Activated CD4-positive, alpha-beta T cell treated with anti-CD3 and anti-CD28 coated beads, Interleukin-2, amount 50 U/mL, for 24 hours (primary cell): ENCODE data around the gene QPCT.
A peak's percentile ranks its signal among the peaks of the same experiment; 100 is the strongest.
"Not testable (repeated sequence)": the region's sequence is repeated elsewhere in the genome, so short reads cannot be mapped to it uniquely, and the experiment has no call there.

ENCODE experiments used
- DNase-seq, 2 donors: peaks; one replicate each; pipeline ENCODE4 v3.0.0-alpha.2; 2020; ENCODE audit warnings: low read depth in 1 of 2, low spot score in 1 of 2

The QPCT gene

DNA sequence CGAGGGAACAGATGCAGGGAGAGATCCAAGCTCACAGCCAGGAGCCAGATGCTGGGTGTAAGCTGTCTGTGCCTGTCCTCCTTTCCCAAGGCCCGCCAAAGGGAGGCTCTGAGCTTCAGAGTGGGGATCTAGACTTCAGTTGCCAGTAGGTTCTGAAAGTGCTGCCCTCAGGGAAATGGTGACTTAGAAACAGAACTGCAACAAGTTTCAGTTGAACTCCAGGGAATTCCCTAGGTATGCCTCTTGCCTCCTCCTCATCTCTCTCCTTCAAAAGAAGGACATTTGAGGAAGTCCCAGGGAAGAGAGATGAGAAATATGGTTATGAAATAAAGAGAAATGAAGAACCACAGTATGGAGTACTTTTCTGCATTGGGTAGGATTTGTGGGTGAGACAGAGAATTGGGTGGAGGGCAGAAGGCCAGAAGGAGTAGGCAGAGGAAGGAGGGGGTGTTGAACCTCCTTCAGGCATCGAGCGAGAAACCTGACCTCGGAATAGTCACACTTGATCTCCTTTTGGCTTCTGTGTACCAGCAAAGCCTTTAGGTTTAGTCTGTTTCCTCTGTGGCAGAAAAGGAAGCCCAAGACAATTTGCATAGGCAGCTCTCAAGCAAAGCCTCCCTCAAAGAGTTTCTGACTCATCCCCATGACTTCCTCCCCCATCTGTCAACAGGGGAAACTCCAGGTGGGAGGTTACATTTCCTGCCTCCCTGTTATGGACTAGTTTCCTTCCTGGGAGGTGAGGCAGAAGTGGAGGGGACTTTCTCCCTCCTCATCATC is 45.7 kb downstream of the QPCT start:
- peak in 1 of 2 donors; percentile 74 for DNase-seq

DNA sequence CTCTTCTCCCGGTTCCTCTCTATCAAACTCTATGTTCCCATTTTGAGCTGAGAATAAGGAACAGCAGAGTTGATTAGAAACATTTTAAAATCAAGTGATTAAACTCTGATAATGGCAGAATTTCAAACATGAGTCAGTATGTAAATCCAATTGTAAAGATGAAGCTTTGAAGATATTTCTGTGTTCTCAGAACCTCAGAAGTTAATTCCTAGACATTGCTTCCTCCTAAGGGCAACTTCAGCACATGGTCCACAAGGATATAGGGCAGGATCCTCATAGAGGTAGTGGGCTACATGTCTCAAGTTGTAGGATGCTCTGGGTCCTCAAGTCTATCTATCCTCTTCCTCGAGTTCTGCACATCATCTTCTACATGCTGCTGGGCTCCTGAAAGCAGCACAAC is 46.3 kb downstream of the QPCT start:
- DNase-seq: no peak

DNA sequence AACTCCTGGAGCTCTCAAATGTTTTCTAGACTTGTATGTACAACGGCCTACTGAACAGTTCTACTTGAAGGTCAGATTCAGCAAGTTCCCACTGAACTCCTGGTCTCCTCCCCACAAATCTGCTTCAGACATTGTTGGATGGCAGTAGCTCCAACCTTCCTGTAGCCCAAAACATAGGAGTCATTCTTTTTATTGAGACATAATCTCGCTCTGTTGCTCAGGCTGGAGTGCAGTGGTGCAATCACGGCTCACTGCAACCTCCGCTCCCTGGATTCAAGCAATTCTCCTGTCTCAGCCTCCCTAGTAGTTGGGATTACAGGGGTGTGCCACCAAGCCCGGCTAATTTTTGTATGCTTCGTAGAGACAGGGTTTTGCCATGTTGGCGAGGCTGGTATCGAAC is 47.3 kb downstream of the QPCT start:
- DNase-seq: no peak

GRCh38 chr2:37392428-37392827 is 48.0 kb downstream of the QPCT start:
- DNase-seq: no peak

GRCh38 chr2:37394263-37394662 is 49.8 kb downstream of the QPCT start:
- no peak for DNase-seq

DNA sequence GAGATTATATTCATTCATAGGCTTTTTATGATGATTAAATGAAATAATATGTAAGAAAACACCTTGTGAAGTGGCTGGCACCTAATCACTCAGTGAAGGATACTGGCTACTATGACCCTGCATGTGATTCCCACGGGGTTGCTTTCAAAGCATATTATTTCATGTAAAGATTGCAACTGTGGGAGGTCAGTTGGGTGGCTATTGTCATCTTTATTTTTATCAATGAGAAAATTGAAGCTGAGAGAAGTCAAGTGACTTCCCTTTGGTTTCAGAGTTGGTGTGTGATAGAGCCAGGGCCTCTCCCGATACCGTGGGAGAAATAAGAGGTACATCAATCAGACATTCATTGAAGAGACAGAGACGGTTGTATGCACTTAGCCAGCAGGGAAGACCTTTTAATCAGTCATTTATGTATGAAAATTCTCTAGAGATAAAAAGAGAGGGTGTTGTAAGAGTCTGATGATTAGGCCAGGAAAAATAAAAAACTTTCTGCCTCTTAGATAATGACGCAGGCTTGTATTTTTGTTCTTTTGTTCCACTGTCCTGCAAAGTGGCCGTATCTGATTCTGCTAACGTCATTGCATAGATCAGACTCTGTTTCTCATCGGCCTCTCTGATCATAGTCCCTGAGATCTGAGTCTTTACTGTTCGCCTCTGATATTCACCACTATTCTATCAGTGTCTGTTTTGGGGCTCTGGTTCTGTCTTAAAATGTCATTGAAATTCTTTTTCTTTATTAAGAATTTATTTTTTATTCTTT is 50.5 kb downstream of the QPCT start:
- no peak for DNase-seq

DNA sequence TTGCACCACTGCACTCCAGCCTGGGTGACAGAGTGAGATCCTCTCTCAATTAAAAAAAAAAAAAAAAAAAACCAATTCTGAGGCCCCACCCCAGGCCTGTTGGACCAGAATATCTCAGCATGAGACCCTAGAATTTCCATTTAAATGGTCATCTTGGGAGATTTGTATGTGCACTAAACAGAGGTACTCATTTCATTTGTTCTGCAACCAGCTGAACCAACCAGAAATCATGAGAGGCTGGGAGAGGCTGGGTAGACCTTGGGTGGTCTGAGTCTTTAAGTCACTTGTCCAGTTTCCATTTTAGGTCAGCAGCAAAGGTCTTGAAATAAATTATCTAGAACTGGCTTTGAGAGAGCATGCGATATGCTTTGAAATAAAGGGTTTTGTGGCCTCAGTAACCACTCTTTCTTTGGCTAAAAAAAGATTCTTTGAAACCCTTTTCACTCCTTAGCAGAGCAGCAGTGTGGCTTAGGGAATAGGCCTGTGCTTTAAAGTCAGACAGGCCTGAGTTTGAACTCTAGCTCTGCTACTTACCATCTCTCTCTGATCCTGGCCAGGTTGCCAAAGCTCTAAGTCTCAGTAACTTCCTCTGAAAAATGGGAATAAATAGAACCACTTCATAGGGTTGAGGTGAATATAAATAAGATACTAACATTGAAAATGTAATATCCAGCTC is 52.6 kb downstream of the QPCT start:
- no peak for DNase-seq

DNA sequence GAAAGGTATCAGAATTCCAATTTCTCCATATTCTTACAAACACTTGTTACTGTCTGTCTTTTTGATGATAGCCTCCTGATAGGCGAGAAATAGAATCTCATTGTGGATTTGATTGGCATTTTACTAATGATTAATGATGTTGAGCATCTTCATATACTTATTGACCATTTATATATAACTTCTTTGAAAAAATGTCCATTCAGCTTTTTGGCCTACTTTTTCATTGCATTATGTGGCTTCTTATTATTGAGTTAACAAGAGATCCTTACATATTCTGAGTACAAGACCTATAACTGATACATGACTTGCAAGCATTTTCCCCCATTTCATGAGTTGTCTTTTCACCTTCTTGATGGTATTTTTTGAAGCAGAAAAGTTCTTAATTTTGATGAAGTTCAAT is 54.6 kb downstream of the QPCT start:
- DNase-seq: no peak

- no peak for DNase-seq
Observed at GRCh38 chr2:37400041-37400440, 55.6 kb downstream of the QPCT start.

DNA sequence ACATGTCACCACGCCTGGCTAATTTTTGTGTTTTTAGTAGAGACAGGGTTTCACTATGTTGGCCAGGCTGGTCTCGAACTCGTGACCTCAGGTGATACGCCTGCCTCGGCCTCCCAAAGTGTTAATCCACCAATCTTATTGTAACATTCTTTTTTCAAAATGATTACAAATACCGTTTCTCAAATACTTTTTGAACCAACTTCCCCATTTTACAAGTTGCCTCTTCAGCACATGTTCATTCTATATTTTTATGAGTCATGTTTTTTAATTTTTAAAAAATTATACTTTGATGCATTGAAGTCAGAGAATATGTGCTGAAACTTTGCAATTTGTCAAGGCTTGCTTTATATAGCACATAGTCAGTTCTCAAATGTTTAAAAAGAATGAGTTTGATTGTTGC is 58.2 kb downstream of the QPCT start:
- no peak for DNase-seq

- DNase-seq: no peak
Observed at GRCh38 chr2:37405781-37406180, 61.4 kb downstream of the QPCT start.

- no peak for DNase-seq
Observed at GRCh38 chr2:37412231-37412630, 67.8 kb downstream of the QPCT start.

GRCh38 chr2:37413911-37414469 is 69.6 kb downstream of the QPCT start:
- not testable (repeated sequence) for DNase-seq

DNA sequence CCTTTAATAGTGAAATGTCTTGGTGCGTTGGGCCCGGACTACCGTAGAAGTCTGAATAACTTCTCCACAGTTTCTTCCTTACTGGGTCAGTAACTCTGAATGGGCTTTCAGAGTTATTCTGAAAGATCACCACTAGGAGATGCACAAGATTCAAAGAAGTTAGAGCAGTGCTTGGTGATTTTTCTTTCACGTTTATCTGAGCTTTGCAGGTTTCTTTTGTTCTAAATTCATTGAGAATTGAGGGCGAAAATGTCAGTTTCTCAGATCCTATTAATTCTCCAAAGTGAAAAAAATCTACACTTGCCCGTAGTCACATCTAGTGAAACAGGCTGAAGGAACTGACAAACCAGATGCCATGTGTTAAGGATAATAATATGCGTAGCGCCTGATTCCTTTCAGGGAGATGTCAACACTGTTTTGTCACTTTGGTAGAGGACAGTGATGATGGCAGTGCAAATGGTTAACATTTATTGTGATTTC is 70.1 kb downstream of the QPCT start:
- DNase-seq: no peak

DNA sequence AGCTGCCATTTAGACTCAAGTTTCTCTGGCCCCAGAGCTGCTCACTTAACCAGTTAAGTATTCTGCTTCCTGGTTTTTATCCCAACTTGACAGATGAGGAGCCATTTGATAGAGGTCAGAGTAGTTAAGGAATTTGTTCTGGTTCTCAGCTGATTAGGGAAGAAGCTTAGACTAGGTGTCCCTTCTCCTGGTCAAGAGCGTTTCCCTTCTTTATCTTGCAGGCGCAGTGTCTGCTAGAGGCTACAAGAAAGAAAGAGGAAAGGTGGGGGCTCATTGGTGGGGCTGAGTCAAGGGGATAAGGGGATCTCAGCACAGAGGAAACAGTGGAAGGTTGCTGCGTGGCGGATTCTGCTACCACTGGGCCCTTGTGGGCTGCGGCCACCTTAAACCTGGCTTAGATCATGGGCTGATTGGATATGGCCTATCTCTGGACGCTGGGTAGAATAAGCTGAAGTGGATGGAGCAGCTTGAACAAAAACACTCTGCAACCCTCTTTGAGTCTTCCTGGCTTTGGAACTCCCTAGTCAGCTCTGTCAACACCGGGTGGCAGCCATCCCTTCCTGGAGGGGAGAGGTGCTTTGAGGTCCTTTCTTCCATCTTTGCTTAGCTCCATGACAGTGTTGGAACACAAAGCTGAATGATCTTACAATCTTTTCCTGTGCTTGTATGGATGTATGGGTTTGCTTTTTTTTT is 70.8 kb downstream of the QPCT start:
- no peak for DNase-seq

DNA sequence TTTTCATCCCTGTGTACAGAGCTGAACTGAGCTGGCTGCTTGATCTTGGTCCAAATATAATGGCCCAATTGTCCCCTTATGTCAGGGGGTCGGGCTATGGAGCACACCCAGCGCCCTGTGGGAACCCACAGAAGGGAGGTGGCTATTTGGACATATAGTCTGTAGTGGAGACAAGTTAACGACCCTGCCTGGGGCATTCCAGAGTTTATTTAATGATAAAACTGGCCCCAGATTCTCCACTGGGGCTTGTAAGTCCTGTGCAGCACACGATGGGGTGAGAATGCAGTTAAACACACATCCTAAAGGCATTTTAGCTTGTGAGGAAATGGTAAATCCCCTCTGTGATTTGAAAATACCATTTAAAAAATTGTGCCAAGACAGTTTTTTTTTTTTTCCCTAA is 72.9 kb downstream of the QPCT start:
- no peak for DNase-seq

GRCh38 chr2:37418956-37419355 is 74.5 kb downstream of the QPCT start:
- DNase-seq: no peak

GRCh38 chr2:37421686-37422085 is 77.3 kb downstream of the QPCT start:
- no peak for DNase-seq

GRCh38 chr2:37422816-37423215 is 78.4 kb downstream of the QPCT start:
- DNase-seq: no peak
